ENCODE measurements around the gene ATP8B2. TPM values are rescaled to one million over a fixed set of nuclear protein-coding genes. Genes with fewer than 3 reads are reported as not detected.
A peak's percentile ranks its signal among the peaks of the same experiment; 100 is the strongest.

The ATP8B2 gene
- total and polyA plus RNA-seq, 4 donors: 10.3 to 45.1 (median 32.6) TPM

GRCh38 chr1:154329551-154330131, 4.3 kb downstream of the ATP8B2 start:
- Histone ChIP-seq H3K9me3 (ENCODE audit: control insufficient read depth in 4 of 4, insufficient read depth in 3 of 4, low read length in 3 of 4) (no peaks in the 10 kb centered on the region), H3K27ac (ENCODE audit: low read depth in 1 of 2, low read length in 1 of 2) (peak overlapping the region in 1 of 2 donors; percentile 55), H3K4me3 (no peak overlapping the region), H3K27me3 (ENCODE audit: control insufficient read depth in 3 of 3, insufficient read depth in 3 of 3, low read length in 2 of 3) (no peaks in the 10 kb centered on the region), H3K36me3 (ENCODE audit: control insufficient read depth in 4 of 4, insufficient read depth in 4 of 4, low read length in 4 of 4) (peaks cover 10 to 20% (median 15%) of the 10 kb centered on the region in 4 donors), H3K4me1 (ENCODE audit: control insufficient read depth in 5 of 5, insufficient read depth in 5 of 5, low read length in 5 of 5) (peaks cover 8 to 32% (median 23%) of the 10 kb centered on the region in 5 donors), H3K9ac (ENCODE audit: insufficient read depth in 1 of 2, low read length in 2 of 2) (no peak overlapping the region)
- no peak for TF ChIP-seq CTCF (IDR thresholded peaks at IDR 0.05; ENCODE audit: control extremely low read depth, extremely low read depth)
- WGBS, 2 donors: 74 to 83% methylated on average over 7 of the region's 7 CpGs
- DNase-seq: no peak
- ATAC-seq (ENCODE audit: insufficient read depth, low FRiP score): no peak

- Histone ChIP-seq H3K4me1 (ENCODE audit: control insufficient read depth in 5 of 5, insufficient read depth in 5 of 5, low read length in 5 of 5) (peaks cover 8 to 35% (median 25%) of the 10 kb centered on the region in 5 donors), H3K4me3 (no peak overlapping the region), H3K9ac (ENCODE audit: insufficient read depth in 1 of 2, low read length in 2 of 2) (no peak overlapping the region), H3K36me3 (ENCODE audit: control insufficient read depth in 4 of 4, insufficient read depth in 4 of 4, low read length in 4 of 4) (peaks cover 10 to 21% (median 15%) of the 10 kb centered on the region in 4 donors), H3K27ac (ENCODE audit: low read depth in 1 of 2, low read length in 1 of 2) (no peak overlapping the region), H3K27me3 (ENCODE audit: control insufficient read depth in 3 of 3, insufficient read depth in 3 of 3, low read length in 2 of 3) (no peaks in the 10 kb centered on the region), H3K9me3 (ENCODE audit: control insufficient read depth in 4 of 4, insufficient read depth in 3 of 4, low read length in 3 of 4) (no peaks in the 10 kb centered on the region)
- DNase-seq (no peak), ATAC-seq (ENCODE audit: insufficient read depth, low FRiP score) (no peak)
- no peak for TF ChIP-seq CTCF (IDR thresholded peaks at IDR 0.05; ENCODE audit: control extremely low read depth, extremely low read depth)
Measured at GRCh38 chr1:154330669-154331068, 5.3 kb downstream of the ATP8B2 start.

- TF ChIP-seq CTCF (IDR thresholded peaks at IDR 0.05; ENCODE audit: control extremely low read depth, extremely low read depth): no peak
- H3K9me3 ChIP-seq (ENCODE audit: control insufficient read depth in 4 of 4, insufficient read depth in 3 of 4, low read length in 3 of 4): no peaks in the 10 kb centered on the region
- H3K27me3 ChIP-seq (ENCODE audit: control insufficient read depth in 3 of 3, insufficient read depth in 3 of 3, low read length in 2 of 3): no peaks in the 10 kb centered on the region
- peak overlapping the region in 1 of 2 donors; percentile 56 for H3K27ac ChIP-seq (ENCODE audit: low read depth in 1 of 2, low read length in 1 of 2)
- H3K9ac ChIP-seq (ENCODE audit: insufficient read depth in 1 of 2, low read length in 2 of 2): no peak overlapping the region
- ATAC-seq (ENCODE audit: insufficient read depth, low FRiP score) (no peak), DNase-seq (no peak)
- H3K36me3 ChIP-seq (ENCODE audit: control insufficient read depth in 4 of 4, insufficient read depth in 4 of 4, low read length in 4 of 4): peaks cover 15 to 32% (median 30%) of the 10 kb centered on the region in 4 donors
- WGBS, 2 donors: 70 to 84% methylated on average over 13 of the region's 13 CpGs
- no peak overlapping the region for H3K4me3 ChIP-seq
- H3K4me1 ChIP-seq (ENCODE audit: control insufficient read depth in 5 of 5, insufficient read depth in 5 of 5, low read length in 5 of 5): peaks cover 0 to 8% (median 3%) of the 10 kb centered on the region in 5 donors
Measured at GRCh38 chr1:154334079-154335024, 9.0 kb downstream of the ATP8B2 start.
